ENCODE measurements around the gene KIAA1328. TPM values are rescaled to one million over a fixed set of nuclear protein-coding genes. Genes with fewer than 3 reads are reported as not detected.

Gene KIAA1328
- total and polyA plus RNA-seq, 2 donors (not counting 3 experiments of a cell fraction or from before 2014, with no cell fraction given) = 2.7 to 6.5 TPM

DNA sequence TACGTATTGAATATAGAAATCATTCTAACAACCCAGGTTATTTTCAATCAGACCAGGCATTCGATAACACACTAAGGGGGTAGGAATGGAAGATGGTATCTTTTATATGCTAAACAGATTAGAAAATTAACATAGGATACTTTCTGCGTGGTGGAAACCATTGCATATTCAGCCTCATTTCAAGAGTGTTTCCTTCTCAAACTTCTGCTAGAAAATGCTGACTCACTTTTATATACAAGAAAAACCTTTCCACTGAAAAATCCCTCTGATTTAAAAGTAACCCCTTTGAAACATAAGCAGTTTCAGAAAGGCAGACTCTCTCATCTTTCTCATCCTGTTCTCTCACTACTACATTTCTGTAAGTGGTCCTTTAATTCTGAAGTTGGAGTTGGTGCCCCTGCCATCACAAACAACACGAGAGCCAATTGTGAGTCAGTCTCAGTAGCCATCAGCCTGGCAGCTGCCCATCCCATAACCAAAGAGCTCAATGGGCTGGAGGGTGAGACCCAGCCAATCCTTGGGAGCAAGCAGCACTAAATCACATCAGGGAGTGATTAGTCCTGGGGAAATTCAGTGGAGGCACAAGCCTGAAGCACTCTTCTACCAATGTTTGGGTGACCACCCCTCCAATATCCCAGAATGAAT is 393.5 kb downstream of the KIAA1328 start:
- no peaks in the 10 kb centered on the region for H3K36me3 ChIP-seq (ENCODE audit: control insufficient read depth in 2 of 2, extremely low read depth in 1 of 2, insufficient read depth in 2 of 2, low read length in 2 of 2)
- CTCF ChIA-PET = no interaction called here
- dilution Hi-C loops (cut with MboI; ENCODE audit: extremely low pct_ligation_motif_present, low sequenced_read_pairs) = no loop called here
- no peaks in the 10 kb centered on the region for H3K9me1 ChIP-seq (replicated peaks; ENCODE audit: control insufficient read depth, extremely low read depth, insufficient read depth, low read length)
- intact Hi-C loops (cut with micrococcal nuclease) = no loop called here
- H3K4me2 ChIP-seq (ENCODE audit: insufficient read depth, low read length) = no peak overlapping the region
- TF ChIP-seq JUN (IDR thresholded peaks at IDR 0.05; ENCODE audit: borderline replicate concordance, insufficient read depth, insufficient read length, low read depth) (no peak), EZH2 (IDR thresholded peaks at IDR 0.05; ENCODE audit: borderline replicate concordance, low read depth, low read length, severe bottlenecking) (no peak), MYC (IDR thresholded peaks at IDR 0.05; ENCODE audit: low read depth, low read length) (no peak), POLR2AphosphoS5 (IDR thresholded peaks at IDR 0.05; ENCODE audit: insufficient read depth, low read depth, low read length) (no peak), FOS (IDR thresholded peaks at IDR 0.05; ENCODE audit: borderline replicate concordance, insufficient read depth, low read length) (no peak), POLR2A (IDR thresholded peaks at IDR 0.05; ENCODE audit: low read depth, low read length) (no peak), GATA2 (IDR thresholded peaks at IDR 0.05; ENCODE audit: insufficient read depth, insufficient read length, low read depth, low read length) (no peak)
- TF ChIP-seq, protein P1, sequence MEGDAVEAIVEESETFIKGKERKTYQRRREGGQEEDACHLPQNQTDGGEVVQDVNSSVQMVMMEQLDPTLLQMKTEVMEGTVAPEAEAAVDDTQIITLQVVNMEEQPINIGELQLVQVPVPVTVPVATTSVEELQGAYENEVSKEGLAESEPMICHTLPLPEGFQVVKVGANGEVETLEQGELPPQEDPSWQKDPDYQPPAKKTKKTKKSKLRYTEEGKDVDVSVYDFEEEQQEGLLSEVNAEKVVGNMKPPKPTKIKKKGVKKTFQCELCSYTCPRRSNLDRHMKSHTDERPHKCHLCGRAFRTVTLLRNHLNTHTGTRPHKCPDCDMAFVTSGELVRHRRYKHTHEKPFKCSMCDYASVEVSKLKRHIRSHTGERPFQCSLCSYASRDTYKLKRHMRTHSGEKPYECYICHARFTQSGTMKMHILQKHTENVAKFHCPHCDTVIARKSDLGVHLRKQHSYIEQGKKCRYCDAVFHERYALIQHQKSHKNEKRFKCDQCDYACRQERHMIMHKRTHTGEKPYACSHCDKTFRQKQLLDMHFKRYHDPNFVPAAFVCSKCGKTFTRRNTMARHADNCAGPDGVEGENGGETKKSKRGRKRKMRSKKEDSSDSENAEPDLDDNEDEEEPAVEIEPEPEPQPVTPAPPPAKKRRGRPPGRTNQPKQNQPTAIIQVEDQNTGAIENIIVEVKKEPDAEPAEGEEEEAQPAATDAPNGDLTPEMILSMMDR (IDR thresholded peaks at IDR 0.05; ENCODE audit: extremely low read depth in 1 of 2, insufficient read depth in 1 of 2, low read depth in 1 of 2, low read length in 2 of 2) = no peak
- TF ChIP-seq, protein P2, sequence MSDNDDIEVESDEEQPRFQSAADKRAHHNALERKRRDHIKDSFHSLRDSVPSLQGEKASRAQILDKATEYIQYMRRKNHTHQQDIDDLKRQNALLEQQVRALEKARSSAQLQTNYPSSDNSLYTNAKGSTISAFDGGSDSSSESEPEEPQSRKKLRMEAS (IDR thresholded peaks at IDR 0.05; ENCODE audit: insufficient read depth, insufficient read length) = no peak
- no peak overlapping the region for H2AFZ ChIP-seq (ENCODE audit: low read depth, low read length)
- no peak overlapping the region for H3K9ac ChIP-seq (replicated peaks; ENCODE audit: extremely low read depth, insufficient read depth, low read length)
- no TSS peak for BruUV-seq (replicated peaks)
- H3K27me3 ChIP-seq (ENCODE audit: control insufficient read depth in 2 of 2, insufficient read depth in 2 of 2, low read length in 2 of 2) = no peaks in the 10 kb centered on the region
- FAIRE-seq = no peak
- no peaks in the 10 kb centered on the region for H4K20me1 ChIP-seq (replicated peaks; ENCODE audit: control insufficient read depth, extremely low read depth, insufficient read depth, low read length)
- no peaks in the 10 kb centered on the region for H3K9me3 ChIP-seq (replicated peaks; ENCODE audit: control insufficient read depth, insufficient read depth, low read length)
- POLR2A ChIA-PET = no interaction called here
- H3K27ac ChIP-seq (ENCODE audit: insufficient read depth, low read depth, low read length) = no peak overlapping the region
- H3K4me3 ChIP-seq (replicated peaks in 1 of 3; ENCODE audit: insufficient read depth in 1 of 3, low read depth in 1 of 3, low read length in 3 of 3) = no peak overlapping the region
- H3K4me1 ChIP-seq (ENCODE audit: control insufficient read depth, extremely low read depth, insufficient read depth, low read length) = no peaks in the 10 kb centered on the region
- H3K79me2 ChIP-seq (ENCODE audit: control insufficient read depth, insufficient read depth, low read length) = no peaks in the 10 kb centered on the region
- no peak for DNase-seq (ENCODE audit: low read depth, low spot score)
